GM18508 (cell line): ENCODE results near the gene CEND1.

ENCODE experiments used
- ATAC-seq: cut with Tn5 transposase; IDR thresholded peaks from one replicate; pipeline ENCODE4 v1.9.1; 2021; ENCODE audit warnings: moderate number of reproducible peaks; ENCODE audit not compliant: insufficient read depth, unreplicated experiment

Gene CEND1

DNA sequence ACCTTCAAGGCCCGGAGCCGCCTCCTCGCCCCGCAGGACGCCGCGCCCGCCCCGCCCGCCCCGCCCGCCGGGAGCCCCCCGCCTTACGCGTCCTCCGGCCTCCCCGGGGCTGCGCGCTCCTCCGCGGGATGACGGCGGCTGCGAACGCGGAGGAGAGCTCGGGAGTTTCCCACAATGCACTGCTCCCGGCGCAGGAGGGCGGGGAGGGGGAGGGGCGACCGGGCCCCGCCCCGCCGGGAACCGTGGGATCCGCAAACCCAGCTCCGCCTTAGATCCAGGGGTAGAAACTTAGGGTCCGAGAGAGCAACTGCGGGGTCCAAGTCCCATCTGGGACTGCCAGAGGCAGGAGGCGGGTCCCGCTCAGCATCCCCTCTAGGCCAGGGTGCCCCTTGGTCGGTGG lies at the start of gene CEND1:
Gene CEND1 (minus strand): TSS at position 148 of the 400 bp plus-strand sequence. CDS start 1,514 bp downstream, outside the sequence.
- no peak for ATAC-seq

DNA sequence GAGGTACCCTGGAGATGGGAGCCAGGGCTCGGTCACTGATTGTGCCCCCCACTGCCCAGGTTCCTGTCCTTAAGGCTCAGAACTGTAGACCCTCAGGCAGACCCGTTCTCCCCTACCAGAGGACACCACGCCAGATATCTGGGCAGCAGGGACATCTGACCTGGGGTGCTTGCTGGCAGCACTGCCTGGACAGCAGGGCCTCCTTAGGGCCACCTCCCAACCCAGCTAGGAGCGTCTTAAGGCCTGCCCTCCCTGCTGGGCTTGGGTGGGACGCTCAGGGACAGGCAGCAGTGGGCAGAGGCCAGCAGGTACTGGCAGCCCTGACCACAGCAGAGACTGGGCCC lies 49.4 kb upstream of the CEND1 start:
- no peak for ATAC-seq

DNA sequence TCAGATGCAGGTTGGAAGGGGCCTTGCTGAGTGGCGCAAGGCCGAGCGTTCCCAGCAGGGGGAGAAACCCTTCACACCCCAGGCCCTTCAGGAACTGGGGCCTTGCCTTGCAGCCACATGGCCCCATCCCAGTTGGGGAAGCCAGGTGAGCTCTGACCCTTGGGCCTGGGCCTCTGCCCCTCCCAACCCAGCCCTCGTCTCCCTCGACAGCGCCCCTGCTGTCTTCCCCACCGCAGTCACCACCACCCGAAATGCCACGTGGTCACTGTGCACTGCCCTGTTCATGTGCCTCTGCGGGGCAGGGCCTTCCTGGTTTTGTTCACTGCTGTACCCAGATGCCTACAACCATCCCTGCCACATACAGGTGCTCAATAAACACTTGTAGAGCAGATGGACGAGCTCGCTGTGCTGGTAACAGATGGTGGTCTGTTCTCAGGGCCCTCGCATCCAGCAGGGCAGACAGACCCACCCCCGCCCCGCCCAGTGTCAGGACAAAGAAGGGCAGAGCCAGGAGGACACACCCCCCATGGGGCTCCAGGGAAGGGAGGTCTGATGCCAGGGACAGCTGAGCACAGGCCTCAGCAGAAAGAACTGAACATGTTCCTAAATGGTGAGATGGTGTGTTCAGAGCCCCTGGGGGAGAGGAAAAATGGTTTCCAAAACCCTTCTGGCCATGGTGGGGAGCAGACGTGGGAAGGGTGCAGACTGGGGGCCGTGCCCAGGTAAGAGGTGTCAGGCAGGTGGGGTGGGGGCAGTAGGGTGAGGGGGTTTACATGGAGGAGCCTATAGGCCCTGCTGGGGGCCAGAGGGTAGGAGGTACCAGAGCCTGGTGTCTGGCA lies 48.8 kb upstream of the CEND1 start:
- ATAC-seq: no peak

DNA sequence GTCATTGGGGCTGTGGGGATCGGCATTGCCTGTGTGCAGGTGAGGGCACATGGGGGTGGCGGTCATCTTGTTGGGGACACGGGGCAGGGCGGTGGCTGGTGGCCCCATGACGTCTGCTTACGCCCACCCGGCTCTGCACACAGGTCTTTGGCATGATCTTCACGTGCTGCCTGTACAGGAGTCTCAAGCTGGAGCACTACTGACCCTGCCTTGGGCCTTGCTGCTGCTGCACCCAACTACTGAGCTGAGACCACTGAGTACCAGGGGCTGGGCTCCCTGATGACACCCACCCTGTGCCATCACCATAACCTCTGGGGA lies 48.1 kb upstream of the CEND1 start:
- no peak for ATAC-seq

DNA sequence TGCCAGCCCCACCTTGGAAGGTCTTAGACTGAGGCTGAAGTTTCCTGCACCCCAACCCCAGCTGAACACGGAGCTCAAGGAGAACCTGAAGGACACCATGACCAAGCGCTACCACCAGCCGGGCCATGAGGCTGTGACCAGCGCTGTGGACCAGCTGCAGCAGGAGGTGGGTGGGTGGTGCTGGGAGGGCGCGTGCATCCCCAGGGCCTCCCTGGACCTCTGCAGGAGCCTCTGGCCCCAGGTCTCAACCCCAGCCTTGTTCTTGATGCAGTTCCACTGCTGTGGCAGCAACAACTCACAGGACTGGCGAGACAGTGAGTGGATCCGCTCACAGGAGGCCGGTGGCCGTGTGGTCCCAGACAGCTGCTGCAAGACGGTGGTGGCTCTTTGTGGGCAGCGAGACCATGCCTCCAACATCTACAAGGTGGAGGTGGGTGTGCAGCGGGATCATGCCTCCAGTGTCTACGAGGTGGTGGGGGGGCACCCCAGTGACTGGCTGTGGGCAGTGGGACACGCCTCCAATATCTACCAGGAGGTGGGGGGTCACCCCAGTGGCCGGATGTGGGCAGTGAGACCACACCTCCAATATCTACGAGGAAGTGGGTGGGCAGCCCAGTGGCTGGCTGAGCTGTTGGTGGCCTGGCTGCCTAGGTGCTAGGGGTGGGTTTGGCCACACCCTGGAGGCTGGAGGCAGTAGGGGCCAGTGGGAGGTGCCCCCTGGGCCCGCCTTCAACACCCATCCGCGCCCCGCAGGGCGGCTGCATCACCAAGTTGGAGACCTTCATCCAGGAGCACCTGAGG lies 47.5 kb upstream of the CEND1 start:
- no peak for ATAC-seq

DNA sequence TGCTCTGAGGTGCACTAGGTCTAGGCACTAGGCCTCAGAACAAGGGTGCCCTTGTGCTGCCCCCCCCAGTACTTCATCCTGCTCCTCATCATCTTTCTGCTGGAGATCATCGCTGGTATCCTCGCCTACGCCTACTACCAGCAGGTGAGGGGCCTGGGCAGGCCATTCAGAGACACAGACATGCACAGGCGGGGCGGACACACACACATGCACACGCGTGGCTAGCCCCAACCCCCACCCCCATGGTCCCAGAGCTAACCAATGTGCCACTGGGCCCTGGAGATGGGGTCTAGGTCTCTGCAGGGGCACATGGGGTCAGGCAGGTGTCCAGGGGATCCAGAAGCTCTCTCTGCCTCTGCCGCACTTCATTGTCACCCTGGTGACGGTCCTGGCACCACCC lies 46.8 kb upstream of the CEND1 start:
- no peak for ATAC-seq

DNA sequence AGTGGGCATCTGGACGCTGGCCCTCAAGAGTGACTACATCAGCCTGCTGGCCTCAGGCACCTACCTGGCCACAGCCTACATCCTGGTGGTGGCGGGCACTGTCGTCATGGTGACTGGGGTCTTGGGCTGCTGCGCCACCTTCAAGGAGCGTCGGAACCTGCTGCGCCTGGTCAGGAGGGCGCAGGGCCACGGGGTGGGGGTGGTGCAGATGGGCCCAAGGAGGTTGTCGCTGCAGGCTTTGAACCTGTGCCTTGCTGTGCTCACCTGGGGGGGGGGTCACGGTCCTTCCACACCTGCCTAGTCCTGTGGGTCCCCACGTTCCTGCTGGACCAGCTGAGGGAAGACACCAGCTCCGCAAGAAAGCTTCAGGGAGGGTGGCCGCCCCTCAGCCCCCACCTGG lies 46.4 kb upstream of the CEND1 start:
- no peak for ATAC-seq

DNA sequence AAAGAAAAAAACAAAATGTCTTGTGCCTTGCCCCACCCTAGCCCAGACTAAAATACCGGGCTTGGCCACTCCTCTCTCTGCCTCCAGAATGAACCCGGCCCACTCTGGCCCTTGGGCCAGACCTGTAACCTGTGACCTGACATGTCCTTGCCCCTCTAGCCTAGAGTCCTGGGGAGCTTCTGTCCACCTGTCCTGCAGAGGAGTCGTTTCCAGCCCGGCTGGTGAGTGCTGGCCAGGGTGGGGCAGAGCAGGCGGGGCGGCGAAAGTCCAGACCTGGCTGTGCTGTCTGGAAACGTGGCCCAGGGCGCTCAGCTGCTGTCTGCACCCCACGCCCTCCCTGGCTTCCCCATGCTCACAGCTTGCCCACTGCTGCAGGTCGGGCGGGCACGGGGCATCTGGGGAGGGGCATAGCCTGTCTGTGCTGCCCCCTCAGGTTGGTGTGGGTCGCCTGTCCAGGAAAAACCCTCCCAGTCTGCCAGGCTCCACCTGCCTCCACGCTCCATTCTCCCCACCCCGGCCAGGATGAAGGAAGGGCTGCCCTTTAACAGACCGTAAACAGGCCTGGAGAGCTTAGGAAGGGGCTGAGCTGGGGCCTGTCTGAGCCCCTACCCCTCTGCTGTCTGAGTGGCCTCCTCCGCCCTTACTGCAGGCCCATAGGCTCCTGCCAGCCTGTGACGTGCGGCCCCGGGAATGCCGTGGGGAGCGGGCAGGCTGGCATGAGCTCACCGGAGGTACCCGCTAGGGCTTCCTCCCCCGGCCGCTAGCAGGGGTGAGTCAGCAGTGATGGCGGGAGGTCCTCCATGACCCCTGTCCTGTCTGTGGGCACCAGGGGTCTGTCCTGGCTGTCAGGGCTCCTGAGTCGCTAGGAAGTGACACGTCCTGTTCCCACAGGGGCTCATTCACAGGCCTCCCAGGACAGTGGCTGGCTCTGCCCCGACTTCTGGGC lies 44.8 kb upstream of the CEND1 start:
- no peak for ATAC-seq

DNA sequence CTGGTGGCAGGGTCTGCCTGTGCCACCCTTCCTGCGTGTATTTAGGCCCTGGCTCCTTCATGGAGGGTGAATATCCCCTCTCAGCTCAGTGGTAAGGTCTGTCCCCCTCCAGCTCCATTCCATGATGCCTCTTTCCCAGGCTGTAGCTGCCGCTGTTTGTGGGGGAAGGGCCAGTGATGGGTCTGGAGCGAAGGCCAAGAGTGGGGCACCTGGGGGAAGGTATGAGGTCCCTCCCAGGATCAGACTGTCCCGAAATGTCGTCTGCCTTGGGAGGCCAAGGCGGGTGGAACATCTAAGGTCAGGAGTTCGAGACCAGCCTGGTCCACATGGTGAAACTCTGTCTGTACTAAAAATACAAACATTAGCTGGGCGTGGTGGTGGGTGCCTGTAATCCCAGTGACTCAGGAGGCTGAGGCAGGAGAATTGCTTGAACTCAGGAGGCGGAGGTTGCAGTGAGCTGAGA lies 44.0 kb upstream of the CEND1 start:
- ATAC-seq: no peak

DNA sequence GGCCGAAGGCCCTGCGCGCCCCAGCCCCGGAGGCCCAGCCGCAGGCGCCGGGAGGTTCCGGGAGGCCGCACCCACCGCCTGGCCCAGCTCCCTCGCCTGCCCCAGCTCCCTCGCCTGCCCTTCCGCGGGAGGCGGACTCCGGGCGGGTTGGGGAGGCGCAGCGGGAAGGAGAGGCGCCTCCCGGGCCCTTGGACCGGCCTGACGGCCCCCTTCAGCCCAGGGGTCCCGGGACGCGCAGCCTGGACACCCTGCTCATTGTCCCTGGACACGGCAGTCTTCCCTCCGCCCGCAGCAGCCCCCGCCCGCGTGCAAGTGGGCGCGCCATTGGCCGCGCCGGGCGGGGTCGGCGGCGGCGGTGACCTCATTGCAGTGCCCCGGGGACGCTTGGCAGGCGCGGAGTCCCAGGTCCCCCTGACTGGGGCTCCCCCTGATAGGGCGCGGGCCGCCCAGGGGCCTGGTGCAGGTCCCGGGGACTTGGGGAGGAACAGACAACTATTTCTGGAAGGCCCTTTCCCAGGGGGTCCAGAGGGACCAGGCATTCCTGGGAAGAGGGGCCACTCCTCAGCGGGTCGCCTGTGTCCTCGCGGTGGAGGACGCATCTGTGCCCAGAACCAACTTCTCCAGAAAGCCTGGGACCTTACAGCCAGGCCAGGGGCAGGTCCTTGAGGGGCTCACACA lies 43.4 kb upstream of the CEND1 start:
- no peak for ATAC-seq

DNA sequence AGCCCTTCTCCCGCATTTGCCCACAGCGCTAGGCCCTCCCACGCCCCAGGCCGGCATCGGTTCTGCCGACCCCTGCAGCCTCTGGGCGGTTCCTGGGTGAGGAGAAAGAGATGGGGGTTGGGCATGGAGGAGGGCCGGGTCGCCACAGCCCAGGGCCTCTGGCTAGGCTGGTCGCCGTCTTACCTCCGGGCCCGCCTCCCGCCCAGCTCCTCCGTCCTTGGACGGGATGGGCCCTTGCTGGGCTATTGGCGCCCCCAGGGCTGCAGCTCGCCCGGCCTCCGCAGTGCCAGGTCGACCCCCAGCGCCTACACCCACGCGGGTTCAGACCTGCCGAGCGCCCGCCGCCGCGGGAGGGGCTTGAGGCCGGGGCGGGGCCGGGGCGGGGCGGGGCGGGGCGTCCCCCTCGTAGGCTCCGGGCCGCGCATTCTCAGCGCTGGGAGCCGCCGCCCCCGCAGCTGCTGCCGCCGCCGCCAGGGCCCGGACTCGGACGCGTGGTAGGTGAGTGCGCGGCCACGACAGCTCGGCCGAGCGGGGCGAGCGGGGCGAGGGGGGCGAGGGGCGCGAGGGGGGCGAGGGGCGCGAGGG lies 42.7 kb upstream of the CEND1 start, which contains the start of gene CD151:
Gene CD151 (plus strand): TSS at position 424 of the 585 bp plus-strand sequence. CDS start 3,118 bp downstream, outside the sequence.
- ATAC-seq: no peak

DNA sequence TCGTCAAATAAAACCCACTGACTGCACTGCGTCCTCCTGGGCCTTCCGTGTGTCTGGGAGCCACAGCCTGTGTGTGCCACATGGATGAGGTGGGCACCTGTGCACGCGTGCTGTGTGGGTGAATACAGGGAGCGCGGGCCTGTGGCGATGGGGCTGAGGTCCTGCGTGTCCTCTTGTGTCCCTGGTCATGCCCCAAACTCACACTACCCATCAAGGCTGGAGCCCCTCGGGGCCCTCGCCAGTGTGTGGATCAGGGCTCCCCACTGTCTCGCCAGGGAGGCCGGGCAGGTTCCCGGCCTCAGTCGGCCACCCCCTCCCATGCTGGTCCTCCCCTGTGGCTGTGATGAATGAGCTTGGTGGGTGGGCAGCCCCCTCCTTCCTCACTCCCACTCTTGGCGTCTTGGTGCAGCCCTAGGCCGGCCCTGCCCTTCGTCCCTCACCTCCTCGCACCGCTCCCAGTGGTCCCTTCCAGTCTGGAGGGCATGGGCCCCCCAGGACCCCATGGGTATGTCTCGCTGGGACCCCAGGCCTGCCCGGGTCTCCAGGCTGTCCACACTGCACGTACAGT lies 42.2 kb upstream of the CEND1 start:
- ATAC-seq: no peak

DNA sequence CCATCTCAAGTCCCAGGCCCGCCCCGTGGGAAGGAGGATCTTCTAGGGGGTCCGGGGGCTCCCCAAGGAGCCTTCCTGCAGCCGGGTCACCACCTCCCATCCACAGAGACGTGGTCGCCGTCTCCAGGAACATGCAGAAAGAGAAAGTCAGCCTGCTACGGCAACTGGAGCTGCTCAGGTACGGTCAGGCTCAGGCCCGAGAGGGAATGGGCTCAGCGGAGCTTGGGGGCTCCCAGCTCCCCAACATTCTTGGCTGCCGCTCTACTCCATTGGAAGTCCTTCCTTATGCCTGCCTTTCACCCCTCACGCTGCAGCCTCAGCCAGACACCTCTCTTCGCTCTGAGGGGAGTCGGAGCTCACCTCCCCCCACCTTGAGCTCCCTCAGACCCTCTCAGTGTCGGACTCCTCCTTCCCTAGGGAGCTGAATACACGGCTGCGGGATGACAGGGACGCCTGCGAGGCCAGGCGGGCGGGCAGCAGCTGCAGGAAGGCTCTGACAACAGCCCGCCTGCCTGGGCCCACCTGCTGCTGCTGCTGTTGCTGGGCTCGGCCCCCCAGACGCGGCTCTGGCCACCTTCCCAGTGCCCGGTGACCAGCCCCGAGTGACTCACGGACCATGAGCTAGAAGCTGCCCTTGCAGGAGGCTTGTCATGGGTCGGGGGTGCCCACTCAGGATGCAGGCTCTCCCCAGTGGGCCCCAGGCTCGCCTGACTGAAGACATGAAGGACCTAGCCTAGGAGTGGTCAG lies 41.4 kb upstream of the CEND1 start:
- no peak for ATAC-seq

DNA sequence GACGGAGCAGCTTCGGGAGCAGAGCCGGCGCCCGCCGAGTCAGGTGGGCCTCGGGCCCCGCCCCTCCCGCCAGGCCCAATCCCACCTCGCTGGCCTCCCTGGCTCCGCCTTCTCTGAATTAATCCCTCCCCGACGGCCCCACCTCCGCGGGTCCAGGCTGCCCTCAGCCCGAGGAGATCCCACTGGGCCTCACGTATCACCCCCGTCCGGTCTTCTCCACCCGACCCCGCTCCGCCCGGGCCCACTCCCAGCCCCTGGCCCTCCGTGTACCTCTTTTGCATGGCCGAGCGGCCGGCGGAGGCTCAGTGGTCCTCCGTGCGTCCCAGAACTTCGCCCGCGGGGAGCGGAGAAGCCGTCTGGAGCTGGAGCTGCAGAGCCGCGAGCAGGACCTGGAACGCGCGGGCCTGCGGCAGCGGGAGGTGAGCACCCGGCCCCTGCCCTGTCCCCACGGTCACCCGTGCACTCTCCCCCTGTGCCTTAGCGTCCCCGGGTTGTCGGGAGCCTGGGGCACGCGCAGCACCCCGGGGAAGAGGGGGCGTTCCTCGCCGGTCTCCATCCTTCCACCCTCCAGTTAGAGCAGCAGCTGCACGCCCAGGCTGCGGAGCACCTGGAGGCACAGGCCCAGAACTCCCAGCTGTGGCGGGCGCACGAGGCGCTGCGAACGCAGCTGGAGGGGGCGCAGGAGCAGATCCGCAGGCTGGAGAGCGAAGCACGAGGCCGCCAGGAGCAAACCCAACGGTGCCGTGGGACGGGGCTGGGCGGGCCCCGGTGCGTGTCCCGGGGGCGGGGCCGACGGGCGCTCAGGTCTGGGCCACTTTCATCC lies 40.6 kb upstream of the CEND1 start:
- ATAC-seq: no peak

DNA sequence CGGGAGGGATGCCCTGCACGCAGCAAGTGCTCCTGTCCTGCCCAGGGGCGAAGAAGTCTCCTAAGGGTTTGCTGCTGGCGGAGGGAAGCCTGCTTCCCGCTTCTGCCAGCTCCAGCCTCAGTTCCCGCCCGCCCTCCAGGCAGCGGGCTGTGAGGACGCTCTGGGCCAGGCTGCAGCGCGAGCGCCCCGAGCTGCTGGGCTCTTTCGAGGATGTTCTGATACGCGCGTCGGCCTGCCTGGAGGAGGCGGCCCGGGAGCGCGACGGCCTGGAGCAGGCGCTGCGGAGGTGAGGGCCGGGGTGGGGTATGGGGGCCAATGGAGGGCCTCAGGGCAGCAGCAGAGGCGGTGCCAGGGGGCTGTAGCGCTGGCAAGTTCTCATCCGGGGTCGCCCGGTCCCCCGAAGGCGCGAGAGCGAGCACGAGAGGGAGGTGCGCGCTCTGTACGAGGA lies 40.0 kb upstream of the CEND1 start:
- no peak for ATAC-seq

DNA sequence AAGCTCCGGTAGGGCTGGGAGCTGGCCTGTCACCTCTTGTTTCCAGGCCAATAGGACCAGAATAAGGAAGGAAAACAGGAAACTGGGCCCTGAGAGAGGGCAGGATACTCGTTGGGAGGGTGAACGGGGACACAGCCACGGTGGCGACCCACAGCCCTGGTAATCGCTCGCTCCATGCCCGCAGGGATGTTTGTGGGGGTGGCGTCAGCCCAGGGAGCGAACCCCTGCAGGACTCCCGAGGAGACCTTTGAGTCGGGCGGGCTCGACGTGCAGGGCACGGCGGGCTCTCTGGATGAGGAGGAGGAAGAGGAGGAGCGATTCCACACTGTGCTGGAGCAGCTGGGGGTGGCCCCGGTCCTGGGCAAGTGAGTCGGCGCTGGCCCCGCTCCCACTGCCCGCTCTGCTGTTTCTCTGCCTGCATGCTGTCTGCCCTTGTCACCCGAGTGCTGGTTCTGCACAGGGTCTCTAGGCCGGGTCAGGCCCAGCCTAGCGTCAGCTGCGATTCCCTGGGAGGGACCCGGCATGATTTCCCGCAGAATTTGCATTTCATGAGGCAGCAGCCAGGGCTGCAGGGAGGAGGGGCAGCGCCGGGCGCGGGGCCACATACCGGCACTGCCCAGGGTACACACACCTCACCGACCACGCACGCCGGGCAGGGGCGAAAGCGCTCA lies 39.4 kb upstream of the CEND1 start:
- no peak for ATAC-seq

DNA sequence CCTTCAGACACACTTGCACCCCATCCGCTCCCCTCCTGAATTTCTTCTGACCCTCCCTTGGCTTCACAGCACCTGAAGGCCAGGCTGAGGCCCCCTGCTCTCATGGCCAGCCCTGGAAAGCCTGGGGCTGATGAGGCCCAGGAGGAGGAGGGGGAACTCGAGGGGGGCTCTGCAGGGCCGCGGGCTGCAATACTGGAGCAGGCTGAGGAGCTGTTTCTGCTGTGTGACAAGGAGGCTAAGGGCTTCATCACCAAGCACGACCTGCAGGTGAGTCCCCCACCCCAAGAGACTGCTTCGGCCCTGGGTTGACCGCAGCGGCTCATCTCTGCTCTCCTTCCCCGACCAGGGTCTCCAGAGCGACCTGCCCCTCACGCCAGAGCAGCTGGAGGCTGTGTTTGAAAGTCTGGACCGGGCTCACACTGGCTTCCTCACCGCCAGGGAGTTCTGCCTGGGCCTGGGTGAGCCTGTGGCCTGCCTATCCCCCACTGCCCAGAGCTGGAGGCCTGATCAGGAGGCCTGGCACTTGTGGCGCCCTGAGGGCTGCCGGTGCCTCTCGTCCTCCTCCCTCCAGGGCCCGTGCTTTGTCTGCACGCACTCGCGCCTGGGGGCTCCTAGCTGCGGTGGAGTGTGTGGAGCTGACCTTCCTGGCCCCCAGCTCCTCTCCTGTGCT lies 38.8 kb upstream of the CEND1 start:
- ATAC-seq: no peak
